Breast epithelium (tissue), 3 donors: ENCODE data around the gene SLC22A15.

Experiments used
- CTCF ChIP-seq, 3 donors: fragments of 450-650 bp; IDR thresholded peaks; one replicate each; pipeline ENCODE4 v1.5.1; 2016 to 2017; ENCODE audit warnings: antibody characterized with exemption in 3 of 3, mild to moderate bottlenecking in 3 of 3, moderate library complexity in 3 of 3
- POLR2A ChIP-seq: fragments of 450-650 bp; IDR thresholded peaks from one replicate; pipeline ENCODE4 v1.6.1; 2016; ENCODE audit warnings: antibody characterized with exemption, mild to moderate bottlenecking, moderate library complexity
- POLR2AphosphoS5 ChIP-seq, 3 donors: sonication (generic); formaldehyde crosslinking; IDR thresholded peaks; one replicate each; pipeline ENCODE4 v1.6.1; 2017; ENCODE audit warnings: antibody characterized with exemption in 3 of 3

DNA sequence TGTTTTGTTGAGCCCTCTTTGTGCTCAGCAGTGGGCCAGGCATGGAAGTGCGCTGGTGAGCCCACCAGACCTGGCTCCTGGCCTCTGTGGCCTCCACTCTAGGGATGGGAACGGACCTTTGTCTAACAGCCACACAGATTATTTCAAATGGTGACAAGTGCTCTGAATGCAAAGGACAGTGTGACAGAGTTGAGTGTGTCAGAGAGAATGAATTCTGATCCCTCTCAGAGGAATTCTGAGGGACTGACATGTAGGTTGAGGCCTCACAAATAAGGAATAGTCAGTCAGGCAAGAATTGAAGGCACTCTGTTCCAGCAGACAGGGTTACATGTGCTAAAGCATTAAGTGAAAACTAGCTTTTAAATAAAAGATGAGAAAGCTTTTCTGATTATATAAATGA is 123.6 kb downstream of the SLC22A15 start:
- no peak for TF ChIP-seq CTCF (IDR thresholded peaks at IDR 0.05)
- TF ChIP-seq POLR2A, result no peak
- TF ChIP-seq POLR2AphosphoS5 (IDR thresholded peaks at IDR 0.05), result no peak
